Gastrocnemius medialis (tissue), 4 donors: ENCODE measurements around the gene GRAP2. TPM values are rescaled to one million over a fixed set of nuclear protein-coding genes. Genes with fewer than 3 reads are reported as not detected.

Source experiments
- ATAC-seq, 2 donors: fragments of 150-250 bp; one replicate each; pipeline ENCODE4 v1.9.1; 2016
- DNase-seq, 2 donors: peaks; one replicate each; pipeline ENCODE4 v3.0.0-alpha.2; 2019
- H3K27ac ChIP-seq, 4 donors: fragments of 200-600 bp; sonication (generic); 1 replicate in 1 of 4; 2 replicates in 3 of 4; pipeline ENCODE4 v1.5.1; 2016 to 2018; ENCODE audit warnings: mild to moderate bottlenecking in 2 of 4, moderate library complexity in 1 of 4
- H3K27me3 ChIP-seq, 3 donors: fragments of 200-600 bp; sonication (generic) in 2 of 3; 1 replicate in 1 of 3; 2 replicates in 2 of 3; pipeline versions ENCODE4 v1.5.1 to v1.6.0; 2016 to 2019; ENCODE audit warnings: mild to moderate bottlenecking in 1 of 3, moderate library complexity in 1 of 3
- H3K36me3 ChIP-seq, 2 donors: fragments of 200-600 bp; sonication (generic) in 1 of 2; one replicate each; pipeline ENCODE4 v1.5.1; 2017 to 2018
- H3K4me1 ChIP-seq, 2 donors: fragments of 200-600 bp; sonication (generic) in 1 of 2; one replicate each; pipeline ENCODE4 v1.5.1; 2016 to 2017; ENCODE audit warnings: mild to moderate bottlenecking in 2 of 2
- H3K4me3 ChIP-seq, 4 donors: fragments of 200-600 bp; sonication (generic) in 3 of 4; 1 replicate in 1 of 4; 2 replicates in 3 of 4; pipeline ENCODE4 v1.5.1; 2016 to 2019; ENCODE audit warnings: mild to moderate bottlenecking in 2 of 4
- H3K9me3 ChIP-seq, 3 donors: fragments of 200-600 bp; sonication (generic) in 2 of 3; 1 replicate in 1 of 3; 2 replicates in 2 of 3; pipeline ENCODE4 v1.5.1; 2016 to 2019
- POLR2A ChIP-seq, 2 donors: fragments of 450-650 bp; IDR thresholded peaks; one replicate each; pipeline ENCODE4 v1.6.1; 2017; ENCODE audit warnings: antibody characterized with exemption in 2 of 2, mild to moderate bottlenecking in 2 of 2, moderate library complexity in 2 of 2
- in situ Hi-C, 4 donors: fragments of 200-750 bp; cut with MboI; loops; one replicate each; pipeline versions ENCODE4 v1.15.0 to v1.8.0; 2017; ENCODE audit warnings: low sequenced_read_pairs in 4 of 4
- intact Hi-C: fragments of 100-400 bp; cut with DNase I; formaldehyde crosslinking; loops from one replicate; pipeline ENCODE4 v1.15.1; 2023; ENCODE audit warnings: low total_unique reads
- total RNA-seq, 4 donors: library from RNA; depleted of rRNA; stranded (reverse); fragments of >200 nt; gene quantifications; one replicate each; pipeline versions ENCODE4 v1.1.0 to v1.2.3, GENCODE V29; 2016
- TF ChIP-seq, protein P1 (sequence below), 5 experiments: fragments of 450-650 bp in 3 of 5; fragments of 200-600 bp in 2 of 5; sonication (generic) in 2 of 5; IDR thresholded peaks in 4 of 5; conservative IDR thresholded peaks in 1 of 5; 1 replicate in 4 of 5; 2 replicates in 1 of 5; pipeline ENCODE4 v1.5.1; 2016 to 2019; ENCODE audit warnings: antibody characterized with exemption in 5 of 5, mild to moderate bottlenecking in 3 of 5, moderate library complexity in 3 of 5

GRAP2 gene
- total RNA-seq, 4 donors from 2014 or later: 0.07 to 0.97 TPM; not detected in 2

DNA sequence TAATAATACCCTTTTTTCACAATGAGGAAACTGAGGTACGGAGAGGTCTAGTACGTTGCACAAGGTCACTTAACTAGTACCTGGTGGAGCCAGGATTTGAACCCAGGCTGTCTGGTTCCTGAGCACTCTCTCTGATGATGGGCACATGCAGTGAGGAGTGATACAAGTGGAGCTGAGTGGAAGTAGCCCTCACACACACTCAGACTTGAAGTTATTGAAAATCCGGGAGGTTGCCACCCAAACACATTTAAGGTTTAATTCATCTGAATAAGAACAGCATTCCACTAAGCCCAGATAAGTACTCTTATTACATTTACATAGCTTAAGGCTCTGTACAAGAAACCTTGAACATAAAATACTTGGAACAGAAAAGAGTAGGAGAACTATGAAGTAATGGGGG lies 4.8 kb downstream of the GRAP2 start:
- DNase-seq: no peak
- H3K27ac ChIP-seq: no peak overlapping the region
- no peaks in the 10 kb centered on the region for H3K9me3 ChIP-seq
- H3K4me3 ChIP-seq: no peak overlapping the region
- H3K36me3 ChIP-seq: no peaks in the 10 kb centered on the region
- in situ Hi-C loops (no loop called here), intact Hi-C loops (no loop called here)
- no peak for TF ChIP-seq POLR2A (IDR thresholded peaks at IDR 0.05)
- TF ChIP-seq, protein P1, sequence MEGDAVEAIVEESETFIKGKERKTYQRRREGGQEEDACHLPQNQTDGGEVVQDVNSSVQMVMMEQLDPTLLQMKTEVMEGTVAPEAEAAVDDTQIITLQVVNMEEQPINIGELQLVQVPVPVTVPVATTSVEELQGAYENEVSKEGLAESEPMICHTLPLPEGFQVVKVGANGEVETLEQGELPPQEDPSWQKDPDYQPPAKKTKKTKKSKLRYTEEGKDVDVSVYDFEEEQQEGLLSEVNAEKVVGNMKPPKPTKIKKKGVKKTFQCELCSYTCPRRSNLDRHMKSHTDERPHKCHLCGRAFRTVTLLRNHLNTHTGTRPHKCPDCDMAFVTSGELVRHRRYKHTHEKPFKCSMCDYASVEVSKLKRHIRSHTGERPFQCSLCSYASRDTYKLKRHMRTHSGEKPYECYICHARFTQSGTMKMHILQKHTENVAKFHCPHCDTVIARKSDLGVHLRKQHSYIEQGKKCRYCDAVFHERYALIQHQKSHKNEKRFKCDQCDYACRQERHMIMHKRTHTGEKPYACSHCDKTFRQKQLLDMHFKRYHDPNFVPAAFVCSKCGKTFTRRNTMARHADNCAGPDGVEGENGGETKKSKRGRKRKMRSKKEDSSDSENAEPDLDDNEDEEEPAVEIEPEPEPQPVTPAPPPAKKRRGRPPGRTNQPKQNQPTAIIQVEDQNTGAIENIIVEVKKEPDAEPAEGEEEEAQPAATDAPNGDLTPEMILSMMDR (IDR thresholded peaks at IDR 0.05 in 4 of 5, conservative IDR thresholded peaks at IDR 0.05 in 1 of 5): no peak
- H3K4me1 ChIP-seq: no peaks in the 10 kb centered on the region
- no peak for ATAC-seq
- H3K27me3 ChIP-seq: peaks cover 0 to 8% (median 4%) of the 10 kb centered on the region in 3 donors

DNA sequence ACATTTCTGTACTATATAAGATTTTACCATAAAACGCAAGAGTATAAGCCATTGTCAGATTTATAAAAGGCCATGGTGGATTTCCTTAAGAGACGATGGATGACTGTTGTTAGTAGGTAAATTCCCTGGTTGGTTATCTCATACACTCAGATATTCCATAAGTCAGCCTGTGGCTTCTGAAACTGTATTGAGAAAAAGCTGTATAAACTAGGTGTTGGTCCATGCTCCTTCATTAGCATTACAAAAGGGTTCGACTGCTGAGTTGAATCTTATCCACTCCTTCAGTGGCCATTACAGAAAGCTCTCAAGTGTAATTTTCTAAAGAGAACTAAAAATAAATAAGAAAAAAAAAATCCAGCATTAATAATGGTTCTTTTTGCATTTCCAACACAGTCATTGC lies 5.3 kb downstream of the GRAP2 start:
- peaks cover 0 to 8% (median 4%) of the 10 kb centered on the region in 3 donors for H3K27me3 ChIP-seq
- intact Hi-C loops: no loop called here
- H3K27ac ChIP-seq: no peak overlapping the region
- TF ChIP-seq, protein P1 (IDR thresholded peaks at IDR 0.05 in 4 of 5, conservative IDR thresholded peaks at IDR 0.05 in 1 of 5): no peak
- TF ChIP-seq POLR2A (IDR thresholded peaks at IDR 0.05): no peak
- DNase-seq (no peak), ATAC-seq (no peak)
- H3K4me3 ChIP-seq: no peak overlapping the region
- H3K4me1 ChIP-seq: no peaks in the 10 kb centered on the region
- H3K36me3 ChIP-seq: no peaks in the 10 kb centered on the region
- in situ Hi-C loops: no loop called here
- no peaks in the 10 kb centered on the region for H3K9me3 ChIP-seq

DNA sequence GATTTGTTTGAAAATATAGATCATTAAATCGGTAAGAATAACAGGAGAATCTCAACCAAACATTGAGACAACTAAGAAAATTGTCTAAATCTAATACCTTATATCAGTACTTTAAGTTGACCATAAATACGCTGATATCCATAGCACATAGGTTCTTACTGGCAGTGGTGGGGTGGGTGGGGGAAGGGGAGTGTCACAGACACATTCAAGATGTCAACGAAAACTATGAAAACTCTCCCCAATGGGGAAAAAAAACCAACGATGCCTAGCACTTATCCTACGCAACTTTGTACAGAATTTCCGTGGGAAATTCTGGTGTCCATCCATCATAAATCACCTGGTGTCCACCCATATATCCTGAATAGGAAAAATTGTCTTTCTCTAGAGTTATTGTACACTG lies 6.2 kb downstream of the GRAP2 start:
- Histone ChIP-seq H3K9me3 (no peaks in the 10 kb centered on the region), H3K36me3 (no peaks in the 10 kb centered on the region), H3K4me3 (no peak overlapping the region), H3K27me3 (peaks cover 5 to 7% (median 5%) of the 10 kb centered on the region in 3 donors), H3K4me1 (no peaks in the 10 kb centered on the region), H3K27ac (no peak overlapping the region)
- in situ Hi-C loops: no loop called here
- DNase-seq (no peak), ATAC-seq (no peak)
- no peak for TF ChIP-seq POLR2A (IDR thresholded peaks at IDR 0.05)
- TF ChIP-seq, protein P1 (IDR thresholded peaks at IDR 0.05 in 4 of 5, conservative IDR thresholded peaks at IDR 0.05 in 1 of 5): no peak
- intact Hi-C loops: no loop called here

DNA sequence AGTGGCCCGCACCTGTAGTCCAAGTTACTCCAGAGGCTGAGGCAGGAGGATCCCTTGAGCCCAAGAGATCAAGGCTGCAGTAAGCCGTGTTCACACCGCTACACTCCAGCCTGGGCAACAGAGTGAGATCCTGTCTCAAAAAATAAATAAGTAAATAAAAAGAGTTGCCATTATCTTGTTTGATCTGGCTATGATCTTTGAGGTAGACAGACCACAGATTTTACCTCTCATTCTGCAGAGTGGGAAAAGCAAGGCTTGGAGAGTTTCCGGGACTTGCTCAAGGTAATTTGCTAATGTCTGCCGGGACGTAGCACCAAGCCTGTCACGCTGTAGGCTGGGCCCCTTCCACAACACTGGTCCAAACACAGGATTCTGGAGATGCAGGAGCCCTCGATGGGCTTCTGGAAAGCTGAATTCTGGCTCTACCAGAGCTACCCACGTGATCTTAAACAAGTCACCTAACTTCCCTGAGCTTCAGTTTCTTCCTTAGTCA lies 6.8 kb downstream of the GRAP2 start:
- DNase-seq (no peak), ATAC-seq (no peak)
- intact Hi-C loops: no loop called here
- no peaks in the 10 kb centered on the region for H3K4me1 ChIP-seq
- H3K36me3 ChIP-seq: no peaks in the 10 kb centered on the region
- H3K27me3 ChIP-seq: peaks cover 7 to 10% (median 10%) of the 10 kb centered on the region in 3 donors
- no peaks in the 10 kb centered on the region for H3K9me3 ChIP-seq
- TF ChIP-seq POLR2A (IDR thresholded peaks at IDR 0.05): no peak
- TF ChIP-seq, protein P1 (IDR thresholded peaks at IDR 0.05 in 4 of 5, conservative IDR thresholded peaks at IDR 0.05 in 1 of 5): no peak
- H3K27ac ChIP-seq: no peak overlapping the region
- H3K4me3 ChIP-seq: no peak overlapping the region
- in situ Hi-C loops: no loop called here

DNA sequence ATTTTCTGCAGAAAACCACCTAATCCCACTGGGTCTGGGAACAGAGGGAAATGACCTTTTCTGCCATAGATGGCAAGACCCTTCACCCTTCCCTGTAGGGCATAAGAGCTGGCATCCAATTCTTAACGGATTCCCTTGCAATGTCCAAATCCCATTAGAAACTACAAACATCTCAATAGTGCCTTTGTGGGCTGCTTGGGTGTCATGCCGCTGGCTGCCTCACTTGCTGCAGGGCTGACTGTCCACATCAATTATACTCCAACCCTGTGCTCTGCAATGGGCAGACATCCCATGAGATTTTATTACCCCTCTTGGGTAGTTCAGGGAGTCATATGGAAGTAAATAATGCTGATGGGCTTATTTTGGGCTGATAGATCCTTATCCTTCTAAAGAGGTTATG lies 7.3 kb downstream of the GRAP2 start:
- intact Hi-C loops: no loop called here
- no peak for TF ChIP-seq POLR2A (IDR thresholded peaks at IDR 0.05)
- TF ChIP-seq, protein P1 (IDR thresholded peaks at IDR 0.05 in 4 of 5, conservative IDR thresholded peaks at IDR 0.05 in 1 of 5): no peak
- H3K4me3 ChIP-seq: no peak overlapping the region

More for the DNA sequence above, 7.3 kb downstream of the GRAP2 start:
- H3K4me1 ChIP-seq: no peaks in the 10 kb centered on the region
- in situ Hi-C loops: no loop called here
- H3K9me3 ChIP-seq: no peaks in the 10 kb centered on the region
- DNase-seq: no peak
- no peak overlapping the region for H3K27ac ChIP-seq
- peaks cover 7 to 10% (median 10%) of the 10 kb centered on the region in 3 donors for H3K27me3 ChIP-seq
- no peak for ATAC-seq
- H3K36me3 ChIP-seq: no peaks in the 10 kb centered on the region
